ENCODE measurements around the gene SEBOX. TPM values are rescaled to one million over a fixed set of nuclear protein-coding genes. Genes with fewer than 3 reads are reported as not detected.

Gene SEBOX
- polyA plus RNA-seq, 3 donors, result not detected

- no peak overlapping the region for H3K27ac ChIP-seq (ENCODE audit: low read depth in 1 of 2, low read length in 2 of 2)
- no peak overlapping the region for H3K9ac ChIP-seq (ENCODE audit: insufficient read depth, low read length, poor library complexity, severe bottlenecking)
- peaks cover 13 to 20% of the 10 kb centered on the region in 2 donors for H3K27me3 ChIP-seq (ENCODE audit: control insufficient read depth in 2 of 2, insufficient read depth in 2 of 2, low read length in 2 of 2)
- intact Hi-C loops (cut with micrococcal nuclease), result no loop called here
- no peaks in the 10 kb centered on the region for H3K36me3 ChIP-seq (replicated peaks in 1 of 2; ENCODE audit: control insufficient read depth in 1 of 2, insufficient read depth in 2 of 2, low read length in 2 of 2)
- no peak overlapping the region for H3K4me2 ChIP-seq (replicated peaks; ENCODE audit: extremely low read depth, low read length, poor library complexity, severe bottlenecking)
- Mint-ChIP-seq H3K4me3 (peak overlapping the region; percentile 16 to 84), H3K27ac (no peak overlapping the region), H3K27me3 (ENCODE audit: low read depth in 3 of 3) (peaks cover 22 to 47% (median 25%) of the 10 kb centered on the region in 3 donors), H3K4me1 (peaks cover 27% of the 10 kb centered on the region), H3K36me3 (peaks cover 7 to 11% of the 10 kb centered on the region in 2 donors), H3K9me3 (peaks cover 0 to 5% (median 1%) of the 10 kb centered on the region in 7 donors)
- WGBS (ENCODE audit: insufficient coverage), result no CpG with 5 or more reads among the region's 6 CpGs
- no peak overlapping the region for H2AFZ ChIP-seq (ENCODE audit: insufficient read depth, low read depth, low read length, poor library complexity, severe bottlenecking)
- TF ChIP-seq, protein P1, sequence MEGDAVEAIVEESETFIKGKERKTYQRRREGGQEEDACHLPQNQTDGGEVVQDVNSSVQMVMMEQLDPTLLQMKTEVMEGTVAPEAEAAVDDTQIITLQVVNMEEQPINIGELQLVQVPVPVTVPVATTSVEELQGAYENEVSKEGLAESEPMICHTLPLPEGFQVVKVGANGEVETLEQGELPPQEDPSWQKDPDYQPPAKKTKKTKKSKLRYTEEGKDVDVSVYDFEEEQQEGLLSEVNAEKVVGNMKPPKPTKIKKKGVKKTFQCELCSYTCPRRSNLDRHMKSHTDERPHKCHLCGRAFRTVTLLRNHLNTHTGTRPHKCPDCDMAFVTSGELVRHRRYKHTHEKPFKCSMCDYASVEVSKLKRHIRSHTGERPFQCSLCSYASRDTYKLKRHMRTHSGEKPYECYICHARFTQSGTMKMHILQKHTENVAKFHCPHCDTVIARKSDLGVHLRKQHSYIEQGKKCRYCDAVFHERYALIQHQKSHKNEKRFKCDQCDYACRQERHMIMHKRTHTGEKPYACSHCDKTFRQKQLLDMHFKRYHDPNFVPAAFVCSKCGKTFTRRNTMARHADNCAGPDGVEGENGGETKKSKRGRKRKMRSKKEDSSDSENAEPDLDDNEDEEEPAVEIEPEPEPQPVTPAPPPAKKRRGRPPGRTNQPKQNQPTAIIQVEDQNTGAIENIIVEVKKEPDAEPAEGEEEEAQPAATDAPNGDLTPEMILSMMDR (IDR thresholded peaks at IDR 0.05), result no peak
- no peak for DNase-seq
- no peak overlapping the region for H3K4me3 ChIP-seq (replicated peaks in 1 of 3; ENCODE audit: low read depth in 2 of 3, low read length in 3 of 3)
- peaks cover 2 to 7% of the 10 kb centered on the region in 2 donors for H3K9me3 ChIP-seq (replicated peaks in 1 of 2; ENCODE audit: control insufficient read depth in 1 of 2, insufficient read depth in 1 of 2, low read length in 2 of 2)
- peaks cover 23 to 34% of the 10 kb centered on the region in 2 donors for H3K4me1 ChIP-seq (ENCODE audit: control insufficient read depth in 1 of 2, insufficient read depth in 2 of 2, low read length in 2 of 2)
- H3K79me2 ChIP-seq (ENCODE audit: insufficient read depth, low read length), result no peaks in the 10 kb centered on the region
- peaks cover 4% of the 10 kb centered on the region for H4K20me1 ChIP-seq (ENCODE audit: insufficient read depth, low read length)
These were observed 7.9 kb upstream of the SEBOX start for GRCh38 chr17:28372945-28373274.

- 6% methylated on average over 46 of the region's 53 CpGs for WGBS (ENCODE audit: insufficient coverage)
- intact Hi-C loops (cut with micrococcal nuclease), result no loop called here
- no peaks in the 10 kb centered on the region for H3K79me2 ChIP-seq (ENCODE audit: insufficient read depth, low read length)
- no peak overlapping the region for H3K27ac ChIP-seq (ENCODE audit: low read depth in 1 of 2, low read length in 2 of 2)
- peak overlapping the region; percentile 82 for H2AFZ ChIP-seq (ENCODE audit: insufficient read depth, low read depth, low read length, poor library complexity, severe bottlenecking)
- DNase-seq, result no peak
- H3K4me3 ChIP-seq (replicated peaks in 1 of 3; ENCODE audit: low read depth in 2 of 3, low read length in 3 of 3), result peak overlapping the region in 1 of 3 experiments; percentile 74
- H3K4me1 ChIP-seq (ENCODE audit: control insufficient read depth in 1 of 2, insufficient read depth in 2 of 2, low read length in 2 of 2), result peaks cover 23 to 34% of the 10 kb centered on the region in 2 donors
- TF ChIP-seq, protein P1 (IDR thresholded peaks at IDR 0.05), result no peak
- no peaks in the 10 kb centered on the region for H3K36me3 ChIP-seq (replicated peaks in 1 of 2; ENCODE audit: control insufficient read depth in 1 of 2, insufficient read depth in 2 of 2, low read length in 2 of 2)
- H3K9ac ChIP-seq (ENCODE audit: insufficient read depth, low read length, poor library complexity, severe bottlenecking), result peak overlapping the region; percentile 49
- peaks cover 2 to 7% of the 10 kb centered on the region in 2 donors for H3K9me3 ChIP-seq (replicated peaks in 1 of 2; ENCODE audit: control insufficient read depth in 1 of 2, insufficient read depth in 1 of 2, low read length in 2 of 2)
- H3K4me1 Mint-ChIP-seq, result peaks cover 27% of the 10 kb centered on the region
- H3K4me2 ChIP-seq (replicated peaks; ENCODE audit: extremely low read depth, low read length, poor library complexity, severe bottlenecking), result peak overlapping the region; percentile 87
- no peak overlapping the region for H3K27ac Mint-ChIP-seq
- H3K9me3 Mint-ChIP-seq, result peaks cover 0 to 5% (median 1%) of the 10 kb centered on the region in 7 donors
- peaks cover 23 to 44% (median 25%) of the 10 kb centered on the region in 3 donors for H3K27me3 Mint-ChIP-seq (ENCODE audit: low read depth in 3 of 3)
- H3K27me3 ChIP-seq (ENCODE audit: control insufficient read depth in 2 of 2, insufficient read depth in 2 of 2, low read length in 2 of 2), result peaks cover 13 to 20% of the 10 kb centered on the region in 2 donors
- H4K20me1 ChIP-seq (ENCODE audit: insufficient read depth, low read length), result peaks cover 4% of the 10 kb centered on the region
- H3K36me3 Mint-ChIP-seq, result peaks cover 7 to 11% of the 10 kb centered on the region in 2 donors
- H3K4me3 Mint-ChIP-seq, result peak overlapping the region; percentile 47 to 84
These were observed 7.4 kb upstream of the SEBOX start for GRCh38 chr17:28372203-28372944.

All from CD14-positive monocyte (primary cell).